ENCODE results near the gene TIFAB.

GRCh38 chr5:135430135-135430437, 22.1 kb downstream of the TIFAB start:
- no peak for TF ChIP-seq ARNTL (CRISPR knock-in tag; IDR thresholded peaks at IDR 0.05; ENCODE audit: borderline replicate concordance, low read depth)
- TF ChIP-seq, protein P1, sequence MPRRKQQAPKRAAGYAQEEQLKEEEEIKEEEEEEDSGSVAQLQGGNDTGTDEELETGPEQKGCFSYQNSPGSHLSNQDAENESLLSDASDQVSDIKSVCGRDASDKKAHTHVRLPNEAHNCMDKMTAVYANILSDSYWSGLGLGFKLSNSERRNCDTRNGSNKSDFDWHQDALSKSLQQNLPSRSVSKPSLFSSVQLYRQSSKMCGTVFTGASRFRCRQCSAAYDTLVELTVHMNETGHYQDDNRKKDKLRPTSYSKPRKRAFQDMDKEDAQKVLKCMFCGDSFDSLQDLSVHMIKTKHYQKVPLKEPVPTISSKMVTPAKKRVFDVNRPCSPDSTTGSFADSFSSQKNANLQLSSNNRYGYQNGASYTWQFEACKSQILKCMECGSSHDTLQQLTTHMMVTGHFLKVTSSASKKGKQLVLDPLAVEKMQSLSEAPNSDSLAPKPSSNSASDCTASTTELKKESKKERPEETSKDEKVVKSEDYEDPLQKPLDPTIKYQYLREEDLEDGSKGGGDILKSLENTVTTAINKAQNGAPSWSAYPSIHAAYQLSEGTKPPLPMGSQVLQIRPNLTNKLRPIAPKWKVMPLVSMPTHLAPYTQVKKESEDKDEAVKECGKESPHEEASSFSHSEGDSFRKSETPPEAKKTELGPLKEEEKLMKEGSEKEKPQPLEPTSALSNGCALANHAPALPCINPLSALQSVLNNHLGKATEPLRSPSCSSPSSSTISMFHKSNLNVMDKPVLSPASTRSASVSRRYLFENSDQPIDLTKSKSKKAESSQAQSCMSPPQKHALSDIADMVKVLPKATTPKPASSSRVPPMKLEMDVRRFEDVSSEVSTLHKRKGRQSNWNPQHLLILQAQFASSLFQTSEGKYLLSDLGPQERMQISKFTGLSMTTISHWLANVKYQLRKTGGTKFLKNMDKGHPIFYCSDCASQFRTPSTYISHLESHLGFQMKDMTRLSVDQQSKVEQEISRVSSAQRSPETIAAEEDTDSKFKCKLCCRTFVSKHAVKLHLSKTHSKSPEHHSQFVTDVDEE (CRISPR knock-in tag; IDR thresholded peaks at IDR 0.05) = no peak
- no peak for TF ChIP-seq SNAI2 (CRISPR knock-in tag; IDR thresholded peaks at IDR 0.05)
- TF ChIP-seq ZFP3 (CRISPR knock-in tag; IDR thresholded peaks at IDR 0.05) = no peak
- no peak for TF ChIP-seq TOX (CRISPR knock-in tag; IDR thresholded peaks at IDR 0.05; ENCODE audit: borderline replicate concordance)
- no peak for TF ChIP-seq OSR1 (CRISPR knock-in tag; IDR thresholded peaks at IDR 0.05)
- no peak for TF ChIP-seq TCF4 (CRISPR knock-in tag; IDR thresholded peaks at IDR 0.05; ENCODE audit: borderline replicate concordance)
- TF ChIP-seq CSRNP3 (CRISPR knock-in tag; IDR thresholded peaks at IDR 0.05) = no peak
- TF ChIP-seq PATZ1 (CRISPR knock-in tag; IDR thresholded peaks at IDR 0.05; ENCODE audit: borderline replicate concordance) = no peak
